Ramos (cell line): ENCODE data around the gene ITPR2.

ENCODE experiments used
- in situ Hi-C: fragments of 300-500 bp; cut with MboI; formaldehyde crosslinking; loops from one replicate; pipeline ENCODE4 v1.14.3; 2022; ENCODE audit warnings: low sequenced_read_pairs; ENCODE audit not compliant: unreplicated experiment

ITPR2 gene

GRCh38 chr12:26646571-26646970 is 186.4 kb downstream of the ITPR2 start:
- in situ Hi-C loops, result loop anchor here (10.0 kb wide), 1 partner anchor 552 kb away; no protein-coding TSS in a partner anchor

GRCh38 chr12:26644376-26644775 is 188.6 kb downstream of the ITPR2 start:
- in situ Hi-C loops, result loop anchor here (10.0 kb wide), 1 partner anchor 550 kb away; no protein-coding TSS in a partner anchor

- in situ Hi-C loops, result loop anchor here (10.0 kb wide), 1 partner anchor 549 kb away; no protein-coding TSS in a partner anchor
Measured at GRCh38 chr12:26643532-26644315, 189.3 kb downstream of the ITPR2 start.

- in situ Hi-C loops, result loop anchor here (10.0 kb wide), 1 partner anchor 548 kb away; no protein-coding TSS in a partner anchor
Measured at GRCh38 chr12:26642361-26642760, 190.6 kb downstream of the ITPR2 start.

GRCh38 chr12:26636710-26637328 is 196.2 kb downstream of the ITPR2 start:
- in situ Hi-C loops, result no loop called here

GRCh38 chr12:26633591-26634210 is 199.3 kb downstream of the ITPR2 start:
- in situ Hi-C loops, result no loop called here

- in situ Hi-C loops, result no loop called here
Measured at GRCh38 chr12:26632756-26633155, 200.2 kb downstream of the ITPR2 start.

- in situ Hi-C loops, result no loop called here
Measured at GRCh38 chr12:26631846-26632245, 201.1 kb downstream of the ITPR2 start.

- in situ Hi-C loops, result no loop called here
Measured at GRCh38 chr12:26630546-26631027, 202.4 kb downstream of the ITPR2 start.

- in situ Hi-C loops, result no loop called here
Measured at GRCh38 chr12:26629864-26630263, 203.1 kb downstream of the ITPR2 start.

- in situ Hi-C loops, result no loop called here
Measured at GRCh38 chr12:26628234-26628633, 204.8 kb downstream of the ITPR2 start.

- in situ Hi-C loops, result no loop called here
Measured at GRCh38 chr12:26627335-26627734, 205.7 kb downstream of the ITPR2 start.

GRCh38 chr12:26623136-26623535 is 209.9 kb downstream of the ITPR2 start:
- in situ Hi-C loops, result no loop called here

GRCh38 chr12:26622601-26623000 is 210.4 kb downstream of the ITPR2 start:
- in situ Hi-C loops, result no loop called here

- in situ Hi-C loops, result no loop called here
Measured at GRCh38 chr12:26621932-26622331, 211.1 kb downstream of the ITPR2 start.

GRCh38 chr12:26620907-26621306 is 212.1 kb downstream of the ITPR2 start:
- in situ Hi-C loops, result no loop called here

GRCh38 chr12:26617513-26617912 is 215.5 kb downstream of the ITPR2 start:
- in situ Hi-C loops, result no loop called here

- in situ Hi-C loops, result no loop called here
Measured at GRCh38 chr12:26614011-26614616, 218.9 kb downstream of the ITPR2 start.

- in situ Hi-C loops, result no loop called here
Measured at GRCh38 chr12:26612203-26612602, 220.8 kb downstream of the ITPR2 start.

- in situ Hi-C loops, result no loop called here
Measured at GRCh38 chr12:26611598-26611997, 221.4 kb downstream of the ITPR2 start.

- in situ Hi-C loops, result no loop called here
Measured at GRCh38 chr12:26610774-26611173, 222.2 kb downstream of the ITPR2 start.
